GM21447 (cell line): ENCODE measurements around the gene DRD1.
"Not testable (repeated sequence)": the region's sequence is repeated elsewhere in the genome, so short reads cannot be mapped to it uniquely, and the experiment has no call there.

Experiments
- ATAC-seq: cut with Tn5 transposase; IDR thresholded peaks from one replicate; pipeline ENCODE4 v1.9.1; 2021; ENCODE audit not compliant: unreplicated experiment

DRD1 gene

DNA sequence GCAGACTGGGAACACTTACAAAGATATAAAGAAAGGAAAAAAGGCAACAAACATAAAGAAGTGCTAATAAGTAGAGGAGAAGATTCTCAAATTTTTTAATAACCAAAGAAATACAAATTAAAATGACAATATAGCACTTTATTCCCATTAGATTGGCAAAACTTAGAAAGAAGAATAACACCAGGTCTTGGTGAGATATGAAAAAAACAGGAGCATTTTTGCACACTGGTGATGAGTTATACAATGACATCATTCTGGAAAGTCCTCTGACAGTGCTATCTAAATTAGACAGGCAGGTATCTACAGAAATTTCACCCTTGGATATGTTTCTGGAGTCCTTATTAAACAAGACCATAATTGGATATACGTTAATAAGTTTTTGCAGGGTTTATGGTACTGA is 24.9 kb upstream of the DRD1 start:
- no peak for ATAC-seq

DNA sequence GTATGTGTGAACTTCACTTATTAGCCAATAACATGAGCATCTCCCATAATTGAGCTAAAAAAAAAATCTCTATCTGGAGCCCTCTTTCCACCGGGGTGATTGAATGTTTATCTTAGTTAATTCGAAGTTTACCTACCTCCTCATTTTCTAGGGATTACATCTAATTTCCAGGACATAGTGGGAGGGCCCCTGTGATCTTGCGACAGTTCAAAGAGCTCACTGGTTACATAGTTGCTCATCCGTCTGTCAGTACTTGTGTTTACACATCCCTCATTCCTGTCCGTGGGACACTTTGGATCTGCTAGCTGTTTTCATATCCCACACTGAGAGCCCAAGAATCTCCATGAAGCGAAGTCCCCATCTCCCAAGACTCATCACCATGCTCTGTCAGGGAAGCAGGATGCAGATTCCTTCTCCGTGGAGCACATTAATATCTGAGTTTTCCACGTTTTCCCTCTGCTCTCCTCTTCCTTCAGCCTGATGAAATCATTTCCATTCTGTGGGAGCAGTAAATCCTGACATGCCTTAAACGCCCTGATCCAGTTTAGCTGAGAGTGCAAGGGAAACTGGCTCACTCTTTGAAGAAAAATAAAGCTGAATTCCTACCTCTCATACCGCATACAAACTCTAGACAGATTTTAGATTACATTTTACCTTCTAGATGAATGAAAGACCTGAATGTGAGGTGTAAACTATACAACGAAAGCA is 24.2 kb upstream of the DRD1 start:
- ATAC-seq = no peak

DNA sequence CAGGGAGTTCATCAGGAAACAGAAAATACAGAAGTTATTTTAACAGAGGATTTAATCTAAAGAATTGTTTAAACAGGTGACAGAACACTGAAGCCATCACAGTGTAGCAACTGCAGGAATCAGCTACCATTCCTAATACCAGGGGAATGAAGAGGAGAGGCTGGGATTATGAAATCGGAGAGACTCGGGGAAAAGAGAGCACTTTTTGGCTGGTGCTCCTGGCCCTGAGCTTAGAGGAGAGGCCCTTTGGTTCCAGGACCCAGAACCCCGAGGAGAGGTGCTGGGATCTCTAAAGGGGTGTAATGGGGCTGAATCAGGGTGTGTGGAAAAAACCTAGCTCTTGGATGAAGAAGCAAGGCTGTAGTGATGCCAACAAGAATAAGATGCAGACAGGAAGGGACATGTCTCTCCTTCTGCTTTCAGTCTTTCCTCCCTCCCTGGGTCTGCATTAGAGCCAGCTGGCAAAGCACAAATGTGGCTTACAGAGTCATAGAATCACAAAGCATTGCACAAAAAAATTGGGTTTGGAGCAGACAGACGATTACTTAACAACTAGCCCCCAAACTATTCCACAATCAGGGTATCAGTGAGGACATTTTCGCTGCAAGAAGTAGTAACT is 22.8 kb upstream of the DRD1 start:
- no peak for ATAC-seq

DNA sequence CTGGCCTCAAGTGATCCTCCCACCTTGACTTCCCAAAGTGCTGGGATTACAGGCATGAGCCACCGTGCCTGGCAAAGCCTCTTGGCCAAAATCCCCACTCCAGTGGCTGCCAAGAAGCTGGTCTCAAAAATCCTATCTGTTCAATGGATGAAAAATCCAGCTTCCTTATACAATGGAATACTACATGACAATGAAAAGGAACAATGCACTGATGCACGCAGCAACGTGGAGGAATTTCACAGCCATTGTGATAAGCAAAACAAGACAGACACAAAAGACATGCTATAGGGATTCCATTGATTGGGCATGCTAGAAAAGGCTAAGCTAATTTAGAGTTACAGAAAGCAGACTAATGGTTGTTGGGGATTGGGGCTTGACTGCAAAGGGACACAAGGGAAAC is 21.3 kb upstream of the DRD1 start:
- no peak for ATAC-seq

GRCh38 chr5:175464942-175465233 is 20.9 kb upstream of the DRD1 start:
- ATAC-seq = no peak

DNA sequence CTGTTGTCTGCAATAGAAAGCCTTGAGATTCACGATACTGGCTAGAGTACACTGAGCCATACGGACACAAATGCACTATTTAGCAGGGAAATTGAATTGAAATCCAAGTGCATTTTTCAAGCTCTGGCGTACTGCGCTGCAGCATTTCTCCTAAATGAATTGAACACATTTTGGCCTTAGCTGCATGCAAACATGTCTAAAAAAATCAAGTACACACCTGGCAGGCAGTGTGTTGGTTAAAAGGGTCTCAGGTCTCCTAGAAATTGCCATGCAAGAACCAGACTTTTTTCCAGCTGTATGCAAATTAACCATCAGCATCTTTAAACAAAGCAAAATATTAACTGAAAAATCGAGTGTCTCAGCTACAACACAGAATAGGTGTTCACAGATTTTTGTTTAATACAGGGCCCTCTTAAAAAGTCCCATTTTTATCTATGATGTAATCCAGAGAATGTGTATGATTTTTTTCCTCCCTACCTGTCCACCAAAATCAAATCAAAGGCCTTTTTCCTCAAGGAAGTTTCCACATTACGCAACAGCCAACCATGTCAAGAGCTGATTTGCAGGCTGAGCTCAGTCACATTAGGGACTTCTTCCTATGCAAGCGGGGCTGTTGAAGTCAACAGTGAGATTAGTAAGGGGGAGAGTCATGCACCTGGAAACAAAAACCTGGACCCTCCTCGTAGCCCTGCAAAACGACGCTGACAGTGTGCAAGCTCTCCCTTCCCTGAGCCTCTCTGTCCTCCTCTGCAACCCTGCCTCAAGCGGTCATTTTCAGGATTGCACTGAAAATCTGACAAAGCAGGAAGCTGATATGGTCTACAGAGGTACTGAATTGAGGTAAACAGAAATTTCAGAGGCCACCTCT is 20.3 kb upstream of the DRD1 start:
- peak; percentile 96 for ATAC-seq

DNA sequence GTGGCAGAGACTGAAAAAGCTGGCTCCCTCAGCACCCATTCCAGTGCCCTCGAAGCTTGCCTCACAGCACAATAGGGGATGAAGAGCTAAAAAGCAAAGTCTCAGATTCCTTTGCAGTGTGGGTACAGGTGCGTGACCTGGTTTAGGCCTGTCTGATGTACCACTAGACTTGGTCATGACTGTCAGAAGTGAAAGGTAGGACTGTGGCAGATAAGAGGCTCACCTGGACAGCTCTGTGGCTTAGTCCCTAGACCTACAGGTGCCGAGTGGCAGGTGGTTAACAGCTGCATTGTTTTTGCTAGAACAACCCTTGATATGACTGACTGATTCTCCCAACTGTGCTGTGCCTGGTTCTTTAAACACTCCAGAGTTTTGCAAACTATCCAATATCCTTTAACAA is 19.7 kb upstream of the DRD1 start:
- ATAC-seq = no peak

DNA sequence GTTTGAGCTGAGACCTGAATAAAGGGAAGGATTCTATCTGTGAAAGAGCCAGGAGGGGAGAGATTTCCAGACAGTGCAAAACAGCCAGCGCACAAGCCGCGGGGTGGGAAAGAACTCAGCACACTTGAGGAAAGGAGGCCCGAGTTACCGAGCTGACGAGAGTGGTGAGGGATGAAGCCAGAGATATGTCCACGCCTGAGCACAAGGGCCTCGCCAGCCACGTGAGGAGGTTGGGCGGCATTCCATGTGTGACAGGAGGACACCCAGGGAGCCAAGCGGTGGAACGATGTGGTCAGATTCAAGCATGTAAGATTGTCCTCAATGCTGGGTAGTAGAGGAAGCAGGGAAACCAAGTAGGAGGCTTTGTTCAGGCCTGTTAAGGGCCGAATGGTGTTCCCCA is 17.4 kb upstream of the DRD1 start:
- ATAC-seq = no peak

GRCh38 chr5:175460552-175460951 is 16.6 kb upstream of the DRD1 start:
- no peak for ATAC-seq

GRCh38 chr5:175460126-175460525 is 16.1 kb upstream of the DRD1 start:
- ATAC-seq = no peak

DNA sequence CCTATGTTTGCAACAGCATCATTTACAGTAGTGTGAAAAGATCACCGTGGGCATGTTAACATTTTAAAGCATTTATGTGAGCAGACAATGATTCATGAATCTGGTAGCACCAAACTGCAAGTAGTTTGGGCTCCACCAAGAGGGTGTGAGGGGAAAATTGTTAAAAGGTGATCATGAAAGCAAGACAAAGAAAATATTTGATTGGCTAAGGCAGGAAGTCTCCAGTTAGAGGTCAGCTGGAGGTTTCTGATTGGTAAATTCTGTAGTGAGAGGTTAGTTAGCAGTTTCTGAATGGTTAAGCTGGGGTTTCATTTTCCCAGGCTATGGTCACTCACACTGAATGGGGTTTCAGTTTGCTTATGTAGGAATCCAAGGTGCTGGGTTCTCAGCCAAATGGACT is 13.5 kb upstream of the DRD1 start:
- peak; percentile 98 for ATAC-seq

- ATAC-seq = no peak
Observed at GRCh38 chr5:175456105-175456742, 12.2 kb upstream of the DRD1 start.

DNA sequence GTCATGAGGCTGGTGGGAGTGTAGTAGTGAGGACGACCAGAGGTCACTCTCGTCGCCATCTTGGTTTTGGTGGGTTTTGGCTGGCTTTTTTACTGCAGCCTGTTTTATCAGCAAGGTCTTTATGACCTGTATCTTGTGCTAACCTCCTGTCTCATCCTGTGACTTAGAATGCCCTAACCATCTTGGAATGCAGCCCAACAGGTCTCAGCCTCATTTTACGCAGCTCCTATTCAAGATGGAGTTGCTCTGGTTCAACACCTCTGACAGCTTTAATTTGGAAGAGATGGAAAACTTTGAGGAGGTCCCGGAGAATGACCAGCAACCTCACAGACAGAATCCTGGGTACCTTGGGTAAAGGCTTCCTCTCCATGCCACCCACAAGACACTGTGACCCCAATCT is 10.4 kb upstream of the DRD1 start:
- ATAC-seq = not testable (repeated sequence)

GRCh38 chr5:175452166-175452565 is 8.2 kb upstream of the DRD1 start:
- ATAC-seq = no peak

DNA sequence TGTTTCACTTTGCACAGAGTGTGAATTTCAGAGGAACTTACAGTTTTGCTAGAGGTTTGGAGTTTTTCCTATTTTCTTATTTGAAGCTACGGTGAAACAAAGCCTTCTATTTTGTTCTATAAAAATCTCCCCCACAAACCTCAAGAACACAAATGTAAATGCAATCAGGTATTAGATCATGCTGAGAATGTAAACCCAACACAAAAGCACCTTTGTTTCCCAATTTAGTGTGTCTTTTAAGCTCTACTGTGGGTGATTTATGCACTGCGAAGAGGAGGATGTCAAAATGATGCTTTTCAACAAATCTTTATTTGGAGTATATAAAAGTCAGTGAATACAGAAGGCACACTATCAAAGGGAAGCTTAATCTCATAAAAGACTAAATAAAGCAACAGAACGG is 4.3 kb upstream of the DRD1 start:
- no peak for ATAC-seq

GRCh38 chr5:175447571-175447970 is 3.6 kb upstream of the DRD1 start:
- ATAC-seq = no peak

- not testable (repeated sequence) for ATAC-seq
Observed at GRCh38 chr5:175446378-175446777, 2.4 kb upstream of the DRD1 start.

DNA sequence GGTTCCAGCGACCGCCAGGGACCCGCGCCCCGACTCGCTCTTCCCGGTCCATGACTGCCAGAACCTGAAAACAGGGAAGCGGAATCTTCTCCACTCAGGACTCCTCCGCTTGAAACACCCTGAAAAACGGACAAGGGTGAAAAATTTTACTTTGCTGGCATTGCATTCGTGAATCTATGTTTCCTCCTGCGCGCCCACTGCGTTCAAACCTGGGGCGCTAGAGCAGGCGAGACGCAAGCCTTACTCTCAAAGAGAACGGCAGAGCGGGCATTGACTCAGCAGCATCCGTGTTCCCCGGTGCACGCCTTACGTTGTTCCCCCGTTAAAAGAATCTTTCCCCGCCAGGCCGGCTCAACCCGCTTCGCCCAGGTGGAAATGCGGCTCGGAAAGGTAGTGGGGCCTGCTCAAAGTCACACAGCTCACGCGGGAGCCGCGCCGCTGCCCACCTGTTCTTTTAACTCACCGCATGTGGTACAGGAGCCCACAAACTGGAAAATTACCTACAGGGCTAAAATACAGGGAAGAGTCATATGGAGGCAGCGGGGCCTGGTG is 999 bp upstream of the DRD1 start:
- ATAC-seq = no peak

GRCh38 chr5:175443514-175444059 is 395 bp downstream of the DRD1 start:
- ATAC-seq = no peak

- no peak for ATAC-seq
Observed at GRCh38 chr5:175438234-175438857, 5.6 kb downstream of the DRD1 start.

DNA sequence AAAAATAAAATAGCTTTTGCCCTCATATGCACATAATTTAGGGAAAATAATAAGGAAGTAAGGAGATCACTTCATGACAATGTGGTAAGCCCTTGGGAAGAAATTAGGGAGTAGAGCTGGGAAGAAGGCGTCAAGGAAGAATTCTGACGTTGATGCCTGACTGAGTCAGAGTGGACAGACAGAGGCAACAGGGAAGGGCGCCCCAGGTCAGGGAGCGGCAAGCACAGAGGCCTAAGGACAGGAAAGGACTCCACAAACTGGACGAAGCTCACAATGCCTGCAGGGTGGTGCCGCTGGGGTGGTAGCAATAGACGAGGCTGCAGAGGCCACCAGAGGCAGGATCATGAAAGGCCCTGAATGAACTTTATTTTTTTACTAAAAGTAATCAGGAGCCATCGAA is 7.6 kb downstream of the DRD1 start:
- no peak for ATAC-seq
